Measurements from ENCODE around the gene HSD3B7. TPM values are rescaled to one million over a fixed set of nuclear protein-coding genes. Genes with fewer than 3 reads are reported as not detected.

Gene HSD3B7
- 2.0 TPM for polyA plus RNA-seq (2012; ENCODE audit: insufficient read length, low read depth)

GRCh38 chr16:30984669-30985400 is at the start of gene HSD3B7:
HSD3B7 (plus strand) TSS chr16:30985207; CDS start chr16:30985659, 452 bp downstream.
- TF ChIP-seq SIN3A (IDR thresholded peaks at IDR 0.05; ENCODE audit: borderline replicate concordance, insufficient read depth, low read length) = no peak
- TF ChIP-seq POLR2AphosphoS5 (IDR thresholded peaks at IDR 0.05; ENCODE audit: low read depth, low read length) = peak; percentile 73

- TF ChIP-seq TAF1 (IDR thresholded peaks at IDR 0.05; ENCODE audit: borderline replicate concordance, insufficient read depth, low read length) (no peak), SIN3A (IDR thresholded peaks at IDR 0.05; ENCODE audit: borderline replicate concordance, insufficient read depth, low read length) (no peak), FOXP2 (optimal IDR thresholded peaks at IDR 0.05; ENCODE audit: borderline replicate concordance, extremely low read depth, extremely low read length, insufficient read depth) (no peak), POLR2AphosphoS5 (IDR thresholded peaks at IDR 0.05; ENCODE audit: low read depth, low read length) (no peak), REST (IDR thresholded peaks at IDR 0.05; ENCODE audit: insufficient read depth in 1 of 2, low read depth in 2 of 2, low read length in 2 of 2) (no peak)
These were observed 47.3 kb upstream of the HSD3B7 start for GRCh38 chr16:30937692-30938091.

GRCh38 chr16:30941600-30942425 is 43.2 kb upstream of the HSD3B7 start:
- no peak for TF ChIP-seq POLR2AphosphoS5 (IDR thresholded peaks at IDR 0.05; ENCODE audit: low read depth, low read length)

GRCh38 chr16:30942426-30942806 is 42.6 kb upstream of the HSD3B7 start:
- TF ChIP-seq POLR2AphosphoS5 (IDR thresholded peaks at IDR 0.05; ENCODE audit: low read depth, low read length) (no peak), TAF1 (IDR thresholded peaks at IDR 0.05; ENCODE audit: borderline replicate concordance, insufficient read depth, low read length) (no peak), FOXP2 (optimal IDR thresholded peaks at IDR 0.05; ENCODE audit: borderline replicate concordance, extremely low read depth, extremely low read length, insufficient read depth) (no peak), SIN3A (IDR thresholded peaks at IDR 0.05; ENCODE audit: borderline replicate concordance, insufficient read depth, low read length) (no peak), REST (IDR thresholded peaks at IDR 0.05; ENCODE audit: insufficient read depth in 1 of 2, low read depth in 2 of 2, low read length in 2 of 2) (no peak)

- no peak for TF ChIP-seq POLR2AphosphoS5 (IDR thresholded peaks at IDR 0.05; ENCODE audit: low read depth, low read length)
- TF ChIP-seq TAF1 (IDR thresholded peaks at IDR 0.05; ENCODE audit: borderline replicate concordance, insufficient read depth, low read length) = no peak
- no peak for TF ChIP-seq REST (IDR thresholded peaks at IDR 0.05; ENCODE audit: insufficient read depth in 1 of 2, low read depth in 2 of 2, low read length in 2 of 2)
- TF ChIP-seq FOXP2 (optimal IDR thresholded peaks at IDR 0.05; ENCODE audit: borderline replicate concordance, extremely low read depth, extremely low read length, insufficient read depth) = no peak
- no peak for TF ChIP-seq SIN3A (IDR thresholded peaks at IDR 0.05; ENCODE audit: borderline replicate concordance, insufficient read depth, low read length)
These were observed 40.7 kb upstream of the HSD3B7 start for GRCh38 chr16:30944352-30944751.

Measured in PFSK-1 (cell line).